Liver (tissue), 9 donors: ENCODE results near the gene PDLIM1. TPM values are rescaled to one million over a fixed set of nuclear protein-coding genes. Genes with fewer than 3 reads are reported as not detected.

Experiments
- DNase-seq: peaks from one replicate; pipeline ENCODE4 v3.0.0-alpha.2; 2017; ENCODE audit warnings: low spot score
- H3K27ac ChIP-seq, 2 donors: one replicate each; pipeline ENCODE4 v1.7.0; 2013; ENCODE audit warnings: inconsistent platforms in 2 of 2, low read length in 2 of 2, control low read depth in 1 of 2, low read depth in 1 of 2, mild to moderate bottlenecking in 1 of 2
- H3K27me3 ChIP-seq, 4 donors: one replicate each; pipeline versions ENCODE4 v1.6.1 to v1.7.0; 2013; ENCODE audit warnings: low read length in 3 of 4, inconsistent platforms in 1 of 4, mild to moderate bottlenecking in 1 of 4, moderate library complexity in 1 of 4; ENCODE audit not compliant: control insufficient read depth in 4 of 4, insufficient read depth in 4 of 4
- H3K36me3 ChIP-seq, 4 donors: one replicate each; pipeline versions ENCODE4 v1.6.1 to v1.7.0; 2013; ENCODE audit warnings: low read length in 3 of 4, mild to moderate bottlenecking in 3 of 4, low read depth in 1 of 4, moderate library complexity in 1 of 4; ENCODE audit not compliant: control insufficient read depth in 4 of 4, insufficient read depth in 3 of 4
- H3K4me1 ChIP-seq, 4 donors: one replicate each; pipeline versions ENCODE4 v1.6.1 to v1.7.0; 2013; ENCODE audit warnings: low read length in 3 of 4, mild to moderate bottlenecking in 3 of 4, moderate library complexity in 1 of 4; ENCODE audit not compliant: control insufficient read depth in 4 of 4, insufficient read depth in 4 of 4
- H3K4me3 ChIP-seq, 3 donors: one replicate each; pipeline versions ENCODE4 v1.6.1 to v1.7.0; 2013; ENCODE audit warnings: low read length in 3 of 3, control low read depth in 1 of 3, low read depth in 1 of 3, mild to moderate bottlenecking in 1 of 3
- H3K9ac ChIP-seq, 2 donors: one replicate each; pipeline ENCODE4 v1.7.0; 2013; ENCODE audit warnings: low read length in 2 of 2, mild to moderate bottlenecking in 2 of 2, moderate library complexity in 2 of 2, control low read depth in 1 of 2, low read depth in 1 of 2
- H3K9me3 ChIP-seq, 4 donors: one replicate each; pipeline versions ENCODE4 v1.6.1 to v1.7.0; 2013; ENCODE audit warnings: low read length in 3 of 4; ENCODE audit not compliant: control insufficient read depth in 4 of 4
- ATF3 ChIP-seq: IDR thresholded peaks from 2 replicates; pipeline ENCODE4 v1.6.1; 2016; ENCODE audit warnings: antibody characterized with exemption
- CTCF ChIP-seq: fragments of 150-350 bp; IDR thresholded peaks from 2 replicates; pipeline ENCODE4 v1.5.1; 2017; ENCODE audit warnings: improper control_type of control experiment, low read depth, low read length; ENCODE audit not compliant: missing input control
- EGR1 ChIP-seq, 2 donors: IDR thresholded peaks; 2 replicates each; pipeline ENCODE4 v1.6.1; 2016 to 2018; ENCODE audit warnings: antibody characterized with exemption in 2 of 2, low read depth in 2 of 2
- FOXA1 ChIP-seq: IDR thresholded peaks from 2 replicates; pipeline ENCODE4 v1.6.1; 2016; ENCODE audit warnings: antibody characterized with exemption
- FOXA2 ChIP-seq: IDR thresholded peaks from 2 replicates; pipeline ENCODE4 v1.6.1; 2016; ENCODE audit warnings: antibody characterized with exemption
- GABPA ChIP-seq, 2 donors: IDR thresholded peaks in 1 of 2; conservative IDR thresholded peaks in 1 of 2; 2 replicates each; pipeline ENCODE4 v1.6.1; 2016; ENCODE audit warnings: antibody characterized with exemption in 2 of 2, mild to moderate bottlenecking in 1 of 2, moderate library complexity in 1 of 2
- HNF4A ChIP-seq, 2 donors: conservative IDR thresholded peaks; 2 replicates each; pipeline ENCODE4 v1.6.1; 2016; ENCODE audit warnings: antibody characterized with exemption in 2 of 2, mild to moderate bottlenecking in 2 of 2
- HNF4G ChIP-seq: IDR thresholded peaks from 2 replicates; pipeline ENCODE4 v1.6.1; 2016; ENCODE audit warnings: antibody characterized with exemption
- JUND ChIP-seq, 2 donors: IDR thresholded peaks; 2 replicates each; pipeline ENCODE4 v1.6.1; 2016; ENCODE audit warnings: antibody characterized with exemption in 2 of 2
- MAX ChIP-seq: IDR thresholded peaks from 2 replicates; pipeline ENCODE4 v1.6.1; 2016; ENCODE audit warnings: antibody characterized with exemption
- NR2F2 ChIP-seq: IDR thresholded peaks from 2 replicates; pipeline ENCODE4 v1.6.1; 2016; ENCODE audit warnings: antibody characterized with exemption
- RAD21 ChIP-seq, 2 donors: IDR thresholded peaks; 2 replicates each; pipeline ENCODE4 v1.6.1; 2016; ENCODE audit warnings: antibody characterized with exemption in 2 of 2, mild to moderate bottlenecking in 2 of 2
- REST ChIP-seq: IDR thresholded peaks from 2 replicates; pipeline ENCODE4 v1.6.1; 2016; ENCODE audit warnings: antibody characterized with exemption, mild to moderate bottlenecking
- RXRA ChIP-seq, 2 donors: IDR thresholded peaks; 2 replicates each; pipeline ENCODE4 v1.6.1; 2017 to 2018; ENCODE audit warnings: antibody characterized with exemption in 2 of 2, mild to moderate bottlenecking in 1 of 2
- SP1 ChIP-seq: IDR thresholded peaks from 2 replicates; pipeline ENCODE4 v1.6.1; 2018; ENCODE audit warnings: antibody characterized with exemption, mild to moderate bottlenecking
- TAF1 ChIP-seq: conservative IDR thresholded peaks from 2 replicates; pipeline ENCODE4 v1.6.1; 2016; ENCODE audit warnings: antibody characterized with exemption, mild to moderate bottlenecking
- YY1 ChIP-seq: IDR thresholded peaks from 2 replicates; pipeline ENCODE4 v1.6.1; 2016; ENCODE audit warnings: antibody characterized with exemption, mild to moderate bottlenecking
- ZBTB33 ChIP-seq: IDR thresholded peaks from 2 replicates; pipeline ENCODE4 v1.6.1; 2016; ENCODE audit warnings: antibody characterized with exemption
- WGBS: extraction: QIAGEN DNeasy Blood & Tissue Kit; methylation state at CpG from one replicate; pipeline ENCODE4 v1.1.7; 2013; 5-methylcytosine and 5-hydroxymethylcytosine counted together
- polyA plus RNA-seq, 2 donors: library from polyadenylated mRNA; stranded (reverse) in 1 of 2; unstranded in 1 of 2; fragments of 200-250 nt in 1 of 2; fragments of >200 nt in 1 of 2; fragmentation: Nextera tagmentation in 1 of 2; extraction: Ambion mirVana in 1 of 2; gene quantifications; one replicate each; pipeline versions ENCODE4 v1.2.1 to v1.2.3, GENCODE V29; 2013 to 2015
- total RNA-seq, 2 donors: library from RNA; depleted of rRNA; stranded (reverse); fragments of >200 nt; gene quantifications; one replicate each; pipeline ENCODE4 v1.2.3, GENCODE V29; 2014
- donor health status: healthy.
- donor health status: healthy.
- donor health status: healthy.
- donor health status: healthy.
- donor health status: healthy.

PDLIM1 gene
- total and polyA plus RNA-seq, 4 donors = 16.8 to 73.4 (median 44.5) TPM

GRCh38 chr10:95256268-95256667 lies 34.5 kb downstream of the PDLIM1 start:
- TF ChIP-seq CTCF (no peak), TAF1 (no peak), ATF3 (no peak), EGR1 (IDR thresholded peaks at IDR 0.05; ENCODE audit: low read depth in 2 of 2) (no peak), MAX (no peak), FOXA1 (no peak), NR2F2 (no peak), RAD21 (IDR thresholded peaks at IDR 0.05) (no peak), GABPA (IDR thresholded peaks at IDR 0.05 in 1 of 2, conservative IDR thresholded peaks at IDR 0.05 in 1 of 2) (no peak), JUND (IDR thresholded peaks at IDR 0.05) (no peak), ZBTB33 (no peak), SP1 (no peak), RXRA (IDR thresholded peaks at IDR 0.05) (no peak), HNF4G (no peak), FOXA2 (no peak), REST (no peak), HNF4A (conservative IDR thresholded peaks at IDR 0.05) (no peak)
- Histone ChIP-seq H3K4me1 (peaks cover 0 to 6% (median 3%) of the 10 kb centered on the region in 4 donors), H3K36me3 (peaks cover 2 to 18% (median 12%) of the 10 kb centered on the region in 4 donors), H3K9me3 (no peaks in the 10 kb centered on the region), H3K4me3 (no peak overlapping the region), H3K27ac (no peak overlapping the region), H3K9ac (no peak overlapping the region), H3K27me3 (no peaks in the 10 kb centered on the region)
- 98% methylated on average over 1 of the region's 1 CpG for WGBS
- DNase-seq = no peak

- H3K27ac ChIP-seq = no peak overlapping the region
- no peak for TF ChIP-seq FOXA2
- TF ChIP-seq GABPA (IDR thresholded peaks at IDR 0.05 in 1 of 2, conservative IDR thresholded peaks at IDR 0.05 in 1 of 2) = no peak
- no peak for TF ChIP-seq RAD21 (IDR thresholded peaks at IDR 0.05)
- TF ChIP-seq ATF3 = no peak
- TF ChIP-seq REST = no peak
- TF ChIP-seq RXRA (IDR thresholded peaks at IDR 0.05) = no peak
- TF ChIP-seq SP1 = no peak
- no peak for TF ChIP-seq TAF1
- no peak for TF ChIP-seq HNF4A (conservative IDR thresholded peaks at IDR 0.05)
- no peak for TF ChIP-seq FOXA1
- TF ChIP-seq YY1 = no peak
- H3K9me3 ChIP-seq = no peaks in the 10 kb centered on the region
- H3K9ac ChIP-seq = no peak overlapping the region
- no peak overlapping the region for H3K4me3 ChIP-seq
- H3K4me1 ChIP-seq = no peaks in the 10 kb centered on the region
- H3K27me3 ChIP-seq = no peaks in the 10 kb centered on the region
- WGBS = 88% methylated on average over 3 of the region's 3 CpGs
- no peak for DNase-seq
- peaks cover 3 to 12% (median 9%) of the 10 kb centered on the region in 4 donors for H3K36me3 ChIP-seq
Measured at GRCh38 chr10:95254629-95255028, 36.2 kb downstream of the PDLIM1 start.
